Jurkat, Clone E6-1 (cell line): Measurements from ENCODE around the gene C3.
"Not testable (repeated sequence)": the region's sequence is repeated elsewhere in the genome, so short reads cannot be mapped to it uniquely, and the experiment has no call there.

Source experiments
- DNase-seq: peaks from one replicate; pipeline ENCODE4 v3.0.0-alpha.2; 2011; ENCODE audit warnings: low read depth, low spot score
- H3K4me3 ChIP-seq: 2 replicates; pipeline ENCODE4 v1.5.1; 2011; ENCODE audit warnings: mild to moderate bottlenecking, low read length, control low read depth, moderate library complexity

The C3 gene

GRCh38 chr19:6651965-6652804 lies 68.3 kb downstream of the C3 start:
- DNase-seq, result no peak
- H3K4me3 ChIP-seq, result no peak overlapping the region

- no peak overlapping the region for H3K4me3 ChIP-seq
- DNase-seq, result no peak
Measured at GRCh38 chr19:6649185-6649584, 71.3 kb downstream of the C3 start.

GRCh38 chr19:6648141-6648715 lies 72.2 kb downstream of the C3 start:
- no peak overlapping the region for H3K4me3 ChIP-seq
- no peak for DNase-seq

GRCh38 chr19:6644796-6645195 lies 75.7 kb downstream of the C3 start:
- H3K4me3 ChIP-seq, result no peak overlapping the region
- no peak for DNase-seq

- DNase-seq, H3K4me3 ChIP-seq: not testable (repeated sequence)
Measured at GRCh38 chr19:6640333-6640732, 80.1 kb downstream of the C3 start.

GRCh38 chr19:6639439-6639838 lies 81.0 kb downstream of the C3 start:
- H3K4me3 ChIP-seq, result no peak overlapping the region
- DNase-seq, result no peak

- DNase-seq, H3K4me3 ChIP-seq: not testable (repeated sequence)
Measured at GRCh38 chr19:6633456-6633813, 87.0 kb downstream of the C3 start.

GRCh38 chr19:6632747-6633455 lies 87.5 kb downstream of the C3 start:
- not testable (repeated sequence) for H3K4me3 ChIP-seq

GRCh38 chr19:6632002-6632621 lies 88.3 kb downstream of the C3 start:
- DNase-seq, result peak; percentile 86
- no peak overlapping the region for H3K4me3 ChIP-seq

More at GRCh38 chr19:6632747-6633455, 87.5 kb downstream of the C3 start:
- peak; percentile 19 for DNase-seq
